ENCODE results near the gene PTPN13. TPM values are rescaled to one million over a fixed set of nuclear protein-coding genes. Genes with fewer than 3 reads are reported as not detected.

The PTPN13 gene
- total RNA-seq, 2 donors from 2014 or later = 9.1 to 26.7 TPM

DNA sequence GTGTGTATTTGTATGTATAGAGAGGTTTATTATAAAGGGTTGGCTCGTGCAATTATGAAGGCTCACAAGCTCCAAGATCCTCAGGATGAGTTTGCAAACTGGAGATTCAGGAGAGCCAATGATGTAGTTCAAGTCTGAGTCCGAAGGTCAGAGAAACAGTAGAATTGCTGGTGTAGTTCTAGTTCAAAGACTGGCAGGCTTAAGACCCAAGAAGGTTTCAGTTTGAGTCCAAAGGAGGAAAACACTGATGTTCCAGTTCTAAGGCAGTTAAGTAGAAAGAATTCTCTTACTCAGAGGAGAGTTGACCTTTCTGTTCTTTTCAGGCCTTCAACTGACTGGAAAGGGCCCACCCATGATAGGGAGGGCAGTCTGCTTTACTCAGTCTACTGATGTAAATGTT, 89.1 kb downstream of the PTPN13 start:
- Histone ChIP-seq H3K4me3 (no peak overlapping the region), H3K27ac (no peak overlapping the region), H3K9me3 (no peaks in the 10 kb centered on the region), H3K4me1 (no peaks in the 10 kb centered on the region), H3K27me3 (no peaks in the 10 kb centered on the region), H3K36me3 (replicated peaks in 1 of 2; ENCODE audit: insufficient read depth in 1 of 2, low read depth in 2 of 2) (no peaks in the 10 kb centered on the region)
- no peak for DNase-seq
- intact Hi-C loops (cut with DNase I) = no loop called here
- ATAC-seq = no peak
- TF ChIP-seq POLR2A (IDR thresholded peaks at IDR 0.05) = no peak
- TF ChIP-seq, protein P1, sequence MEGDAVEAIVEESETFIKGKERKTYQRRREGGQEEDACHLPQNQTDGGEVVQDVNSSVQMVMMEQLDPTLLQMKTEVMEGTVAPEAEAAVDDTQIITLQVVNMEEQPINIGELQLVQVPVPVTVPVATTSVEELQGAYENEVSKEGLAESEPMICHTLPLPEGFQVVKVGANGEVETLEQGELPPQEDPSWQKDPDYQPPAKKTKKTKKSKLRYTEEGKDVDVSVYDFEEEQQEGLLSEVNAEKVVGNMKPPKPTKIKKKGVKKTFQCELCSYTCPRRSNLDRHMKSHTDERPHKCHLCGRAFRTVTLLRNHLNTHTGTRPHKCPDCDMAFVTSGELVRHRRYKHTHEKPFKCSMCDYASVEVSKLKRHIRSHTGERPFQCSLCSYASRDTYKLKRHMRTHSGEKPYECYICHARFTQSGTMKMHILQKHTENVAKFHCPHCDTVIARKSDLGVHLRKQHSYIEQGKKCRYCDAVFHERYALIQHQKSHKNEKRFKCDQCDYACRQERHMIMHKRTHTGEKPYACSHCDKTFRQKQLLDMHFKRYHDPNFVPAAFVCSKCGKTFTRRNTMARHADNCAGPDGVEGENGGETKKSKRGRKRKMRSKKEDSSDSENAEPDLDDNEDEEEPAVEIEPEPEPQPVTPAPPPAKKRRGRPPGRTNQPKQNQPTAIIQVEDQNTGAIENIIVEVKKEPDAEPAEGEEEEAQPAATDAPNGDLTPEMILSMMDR (IDR thresholded peaks at IDR 0.05) = no peak
- WGBS, 2 donors = 87 to 96% methylated on average over 2 of the region's 2 CpGs

DNA sequence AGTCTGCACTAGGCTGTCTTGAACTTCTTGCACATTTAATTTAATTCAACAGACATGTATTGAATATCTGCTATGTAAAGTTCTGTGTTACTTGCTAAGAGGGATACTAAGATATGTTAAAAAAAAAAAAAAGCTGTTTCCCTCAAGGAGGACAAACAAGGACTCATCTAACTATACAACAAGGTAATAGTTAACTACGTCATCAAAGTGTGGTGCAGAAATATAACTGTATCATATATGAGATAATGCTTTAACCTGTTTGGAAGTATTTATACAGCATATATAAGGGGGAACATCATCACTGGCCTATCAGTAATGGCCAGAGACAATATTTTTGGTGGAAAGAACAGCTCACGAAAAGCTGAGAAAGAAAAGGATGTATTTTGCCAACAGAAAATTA, 89.9 kb downstream of the PTPN13 start:
- TF ChIP-seq, protein P1 (IDR thresholded peaks at IDR 0.05) = no peak
- TF ChIP-seq POLR2A (IDR thresholded peaks at IDR 0.05) = no peak
- WGBS, 2 donors = 65 to 95% methylated on average over 2 of the region's 2 CpGs

DNA sequence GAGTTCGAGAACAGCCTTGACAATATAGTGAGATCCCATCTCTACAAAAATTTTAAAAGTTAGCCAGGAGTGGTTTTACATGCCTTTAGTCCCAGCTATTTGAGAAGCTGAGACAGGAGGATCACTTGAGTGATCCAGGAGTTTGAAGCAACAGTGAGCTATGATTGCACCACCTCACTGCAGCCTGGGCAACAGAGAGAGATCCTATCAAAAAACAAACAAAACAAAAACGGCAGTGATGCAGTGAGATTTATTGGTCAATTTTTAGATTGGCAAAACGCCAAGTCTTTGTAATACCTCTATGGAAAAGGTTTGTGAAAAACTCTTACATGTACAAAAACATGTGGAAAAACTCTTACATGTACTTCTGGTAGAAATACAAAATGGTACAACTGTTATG, 91.3 kb downstream of the PTPN13 start:
- no peaks in the 10 kb centered on the region for H3K36me3 ChIP-seq (replicated peaks in 1 of 2; ENCODE audit: insufficient read depth in 1 of 2, low read depth in 2 of 2)
- no peaks in the 10 kb centered on the region for H3K9me3 ChIP-seq
- DNase-seq (no peak), ATAC-seq (no peak)
- H3K27ac ChIP-seq = no peak overlapping the region
- no peaks in the 10 kb centered on the region for H3K27me3 ChIP-seq
- H3K4me3 ChIP-seq = no peak overlapping the region
- WGBS, 2 donors = 36 to 47% methylated on average over 3 of the region's 3 CpGs
- intact Hi-C loops (cut with DNase I) = no loop called here
- TF ChIP-seq, protein P1 (IDR thresholded peaks at IDR 0.05) = no peak
- TF ChIP-seq POLR2A (IDR thresholded peaks at IDR 0.05) = no peak
- no peaks in the 10 kb centered on the region for H3K4me1 ChIP-seq

More for the DNA sequence above, 89.9 kb downstream of the PTPN13 start:
- Histone ChIP-seq H3K4me3 (no peak overlapping the region), H3K9me3 (no peaks in the 10 kb centered on the region), H3K27me3 (no peaks in the 10 kb centered on the region), H3K27ac (no peak overlapping the region), H3K36me3 (replicated peaks in 1 of 2; ENCODE audit: insufficient read depth in 1 of 2, low read depth in 2 of 2) (no peaks in the 10 kb centered on the region), H3K4me1 (no peaks in the 10 kb centered on the region)
- intact Hi-C loops (cut with DNase I) = no loop called here
- DNase-seq (no peak), ATAC-seq (no peak)

GRCh38 chr4:86686741-86687140, 92.6 kb downstream of the PTPN13 start:
- intact Hi-C loops (cut with DNase I) = no loop called here
- H3K4me3 ChIP-seq = no peak overlapping the region
- H3K4me1 ChIP-seq = no peaks in the 10 kb centered on the region
- H3K9me3 ChIP-seq = no peaks in the 10 kb centered on the region
- DNase-seq (no peak), ATAC-seq (no peak)
- no peak for TF ChIP-seq POLR2A (IDR thresholded peaks at IDR 0.05)
- TF ChIP-seq, protein P1 (IDR thresholded peaks at IDR 0.05) = no peak
- H3K36me3 ChIP-seq (replicated peaks in 1 of 2; ENCODE audit: insufficient read depth in 1 of 2, low read depth in 2 of 2) = no peaks in the 10 kb centered on the region
- no peak overlapping the region for H3K27ac ChIP-seq
- no peaks in the 10 kb centered on the region for H3K27me3 ChIP-seq
- 75 to 85% methylated on average over 3 of the region's 3 CpGs for WGBS, 2 donors

DNA sequence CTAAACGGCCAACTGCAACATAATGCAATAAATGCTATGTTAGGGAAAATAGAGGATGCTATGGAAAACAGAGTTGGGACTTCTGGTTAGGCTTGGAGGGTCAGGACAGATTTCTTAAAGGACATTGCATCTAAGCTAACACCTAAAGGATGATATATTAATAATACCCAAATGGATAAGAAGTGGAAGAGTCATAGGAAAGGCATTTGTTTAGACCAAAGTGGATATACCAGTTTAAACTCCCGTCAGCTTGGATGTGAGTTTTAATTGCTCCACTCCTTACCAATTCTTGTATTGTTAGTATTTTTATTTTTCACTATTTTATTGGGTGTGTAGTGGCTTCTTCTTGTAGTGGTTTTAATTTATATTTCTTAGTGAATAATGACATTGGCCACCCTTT, 93.9 kb downstream of the PTPN13 start:
- TF ChIP-seq, protein P1 (IDR thresholded peaks at IDR 0.05) = no peak
- no peak for TF ChIP-seq POLR2A (IDR thresholded peaks at IDR 0.05)
- WGBS, 2 donors = 78 to 87% methylated on average over 2 of the region's 2 CpGs
- H3K4me1 ChIP-seq = no peaks in the 10 kb centered on the region
- H3K36me3 ChIP-seq (replicated peaks in 1 of 2; ENCODE audit: insufficient read depth in 1 of 2, low read depth in 2 of 2) = no peaks in the 10 kb centered on the region
- DNase-seq = no peak
- intact Hi-C loops (cut with DNase I) = no loop called here
- H3K27me3 ChIP-seq = no peaks in the 10 kb centered on the region
- no peaks in the 10 kb centered on the region for H3K9me3 ChIP-seq
- H3K4me3 ChIP-seq = no peak overlapping the region
- H3K27ac ChIP-seq = no peak overlapping the region
- ATAC-seq = no peak
